ENCODE measurements around the gene EML4. TPM values are rescaled to one million over a fixed set of nuclear protein-coding genes. Genes with fewer than 3 reads are reported as not detected.

Gene EML4
- total and polyA plus RNA-seq, 4 donors = 22.6 to 85.8 (median 54.4) TPM

DNA sequence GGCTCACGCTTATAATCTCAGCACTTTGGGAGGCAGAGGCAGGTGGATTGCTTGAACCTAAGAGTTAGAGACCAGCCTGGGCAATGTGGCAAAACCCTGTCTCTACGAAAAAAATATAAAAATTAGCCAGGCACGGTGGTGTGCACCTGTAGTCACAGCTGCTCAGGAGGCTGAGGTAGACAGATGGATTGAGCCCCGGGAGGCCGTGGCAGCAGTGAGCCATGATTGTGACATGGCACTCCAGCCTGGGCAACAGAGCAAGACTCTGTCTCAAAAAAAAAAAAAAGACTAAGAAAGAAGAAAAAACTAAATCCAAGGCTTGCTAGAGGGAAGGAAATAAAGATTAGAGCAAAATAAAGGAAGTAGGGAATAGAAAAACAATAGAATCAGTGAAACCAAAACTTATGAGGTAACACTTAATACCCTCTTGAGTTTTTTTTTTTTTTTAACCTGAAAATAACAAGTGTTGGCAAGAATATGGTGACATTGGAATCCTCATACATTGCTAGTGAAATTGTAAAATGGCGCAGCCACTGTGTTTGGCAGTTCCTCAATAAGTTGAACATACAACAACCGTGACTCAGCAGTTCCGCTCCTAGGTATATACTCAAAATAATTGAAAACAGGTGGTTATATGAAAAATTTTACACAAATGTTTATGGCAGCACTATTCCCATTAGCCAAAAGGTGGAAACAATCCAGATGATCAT is 85.2 kb downstream of the EML4 start:
- H3K27ac ChIP-seq (ENCODE audit: low read depth in 1 of 2, low read length in 1 of 2) = no peak overlapping the region
- WGBS, 2 donors = 94 to 96% methylated on average over 8 of the region's 8 CpGs
- H3K27me3 ChIP-seq (ENCODE audit: control insufficient read depth in 3 of 3, insufficient read depth in 3 of 3, low read length in 2 of 3) = no peaks in the 10 kb centered on the region
- TF ChIP-seq CTCF (IDR thresholded peaks at IDR 0.05; ENCODE audit: control extremely low read depth, extremely low read depth) = no peak
- peaks cover 0 to 21% (median 7%) of the 10 kb centered on the region in 5 donors for H3K4me1 ChIP-seq (ENCODE audit: control insufficient read depth in 5 of 5, insufficient read depth in 5 of 5, low read length in 5 of 5)
- no peak overlapping the region for H3K4me3 ChIP-seq
- H3K9me3 ChIP-seq (ENCODE audit: control insufficient read depth in 4 of 4, insufficient read depth in 3 of 4, low read length in 3 of 4) = no peaks in the 10 kb centered on the region
- no peak for DNase-seq
- H3K36me3 ChIP-seq (ENCODE audit: control insufficient read depth in 4 of 4, insufficient read depth in 4 of 4, low read length in 4 of 4) = peaks cover 0 to 4% (median under 1%) of the 10 kb centered on the region in 4 donors
- ATAC-seq (ENCODE audit: insufficient read depth, low FRiP score) = no peak
- H3K9ac ChIP-seq (ENCODE audit: insufficient read depth in 1 of 2, low read length in 2 of 2) = no peak overlapping the region

- DNase-seq = peak; percentile 39 to 91 (median 77)
Observed at GRCh38 chr2:42256505-42256904, 87.4 kb downstream of the EML4 start.

GRCh38 chr2:42261518-42262195 is 92.5 kb downstream of the EML4 start:
- WGBS, 2 donors = 83 to 94% methylated on average over 3 of the region's 3 CpGs
- ATAC-seq (ENCODE audit: insufficient read depth, low FRiP score) (no peak), DNase-seq (no peak)
- no peaks in the 10 kb centered on the region for H3K9me3 ChIP-seq (ENCODE audit: control insufficient read depth in 4 of 4, insufficient read depth in 3 of 4, low read length in 3 of 4)
- H3K27me3 ChIP-seq (ENCODE audit: control insufficient read depth in 3 of 3, insufficient read depth in 3 of 3, low read length in 2 of 3) = no peaks in the 10 kb centered on the region
- no peak overlapping the region for H3K27ac ChIP-seq (ENCODE audit: low read depth in 1 of 2, low read length in 1 of 2)
- H3K36me3 ChIP-seq (ENCODE audit: control insufficient read depth in 4 of 4, insufficient read depth in 4 of 4, low read length in 4 of 4) = peaks cover 0 to 17% (median 4%) of the 10 kb centered on the region in 4 donors
- no peak overlapping the region for H3K4me3 ChIP-seq
- no peak overlapping the region for H3K9ac ChIP-seq (ENCODE audit: insufficient read depth in 1 of 2, low read length in 2 of 2)
- TF ChIP-seq CTCF (IDR thresholded peaks at IDR 0.05; ENCODE audit: control extremely low read depth, extremely low read depth) = no peak
- peaks cover 0 to 3% (median 0%) of the 10 kb centered on the region in 5 donors for H3K4me1 ChIP-seq (ENCODE audit: control insufficient read depth in 5 of 5, insufficient read depth in 5 of 5, low read length in 5 of 5)

More at GRCh38 chr2:42256505-42256904, 87.4 kb downstream of the EML4 start:
- H3K4me1 ChIP-seq (ENCODE audit: control insufficient read depth in 5 of 5, insufficient read depth in 5 of 5, low read length in 5 of 5) = peaks cover 0 to 10% (median under 1%) of the 10 kb centered on the region in 5 donors
- H3K36me3 ChIP-seq (ENCODE audit: control insufficient read depth in 4 of 4, insufficient read depth in 4 of 4, low read length in 4 of 4) = peaks cover 0 to 4% (median 2%) of the 10 kb centered on the region in 4 donors
- no peaks in the 10 kb centered on the region for H3K9me3 ChIP-seq (ENCODE audit: control insufficient read depth in 4 of 4, insufficient read depth in 3 of 4, low read length in 3 of 4)
- H3K27ac ChIP-seq (ENCODE audit: low read depth in 1 of 2, low read length in 1 of 2) = no peak overlapping the region
- 46 to 59% methylated on average over 2 of the region's 2 CpGs for WGBS, 2 donors
- H3K27me3 ChIP-seq (ENCODE audit: control insufficient read depth in 3 of 3, insufficient read depth in 3 of 3, low read length in 2 of 3) = no peaks in the 10 kb centered on the region
- no peak overlapping the region for H3K9ac ChIP-seq (ENCODE audit: insufficient read depth in 1 of 2, low read length in 2 of 2)
- ATAC-seq (ENCODE audit: insufficient read depth, low FRiP score) = no peak
- no peak overlapping the region for H3K4me3 ChIP-seq
- TF ChIP-seq CTCF (IDR thresholded peaks at IDR 0.05; ENCODE audit: control extremely low read depth, extremely low read depth) = no peak
